Mesodermal cell (in vitro differentiated cells): Measurements from ENCODE around the gene EPHB2.

ENCODE experiments used
- H3K27ac ChIP-seq: 2 replicates; pipeline ENCODE4 v1.7.0; 2013; ENCODE audit warnings: mild to moderate bottlenecking, low read depth, low read length, moderate library complexity; ENCODE audit not compliant: severe bottlenecking
- H3K36me3 ChIP-seq: 2 replicates; pipeline ENCODE4 v1.7.1; 2013; ENCODE audit warnings: mild to moderate bottlenecking, low read length, moderate library complexity; ENCODE audit not compliant: control insufficient read depth, insufficient read depth
- H3K4me1 ChIP-seq: one replicate; pipeline ENCODE4 v1.7.1; 2013; ENCODE audit warnings: mild to moderate bottlenecking, low read length; ENCODE audit not compliant: insufficient read depth, control insufficient read depth, poor library complexity, severe bottlenecking
- H3K4me3 ChIP-seq: 2 replicates; pipeline ENCODE4 v1.7.0; 2013; ENCODE audit warnings: low read length, control low read depth, mild to moderate bottlenecking; ENCODE audit not compliant: insufficient read depth, poor library complexity, severe bottlenecking; ENCODE audit errors: extremely low read depth
- H3K9me3 ChIP-seq: 2 replicates; pipeline ENCODE4 v1.7.1; 2013; ENCODE audit warnings: mild to moderate bottlenecking, low read length, moderate library complexity; ENCODE audit not compliant: control insufficient read depth
- WGBS, 2 experiments: methylation state at CpG; one replicate each; pipeline ENCODE4 v1.1.5; 2013; ENCODE audit warnings: missing lambda C conversion rate in 2 of 2; ENCODE audit not compliant: insufficient coverage in 2 of 2; 5-methylcytosine and 5-hydroxymethylcytosine counted together

EPHB2 gene

DNA sequence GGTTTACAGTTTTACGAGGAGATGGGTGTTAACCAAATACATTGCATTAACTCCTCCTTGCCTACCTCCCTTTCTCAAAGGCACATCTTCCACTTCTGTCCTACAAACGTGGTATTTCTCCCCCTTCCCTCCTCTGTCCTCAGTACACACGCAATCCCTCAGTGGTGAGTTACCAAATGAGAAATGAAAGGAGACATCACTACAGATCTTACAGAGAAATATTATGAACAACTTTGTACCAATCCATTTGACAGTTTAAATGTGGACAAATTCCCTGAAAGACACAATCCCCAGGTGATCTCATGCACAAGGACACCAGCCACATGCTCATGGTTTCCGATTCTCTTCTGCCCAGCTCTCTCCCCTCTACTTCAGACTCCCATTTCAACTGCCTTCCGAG, 255.7 kb downstream of the EPHB2 start:
- WGBS, 2 experiments = 61 to 80% methylated on average over 3 of the region's 5 CpGs

DNA sequence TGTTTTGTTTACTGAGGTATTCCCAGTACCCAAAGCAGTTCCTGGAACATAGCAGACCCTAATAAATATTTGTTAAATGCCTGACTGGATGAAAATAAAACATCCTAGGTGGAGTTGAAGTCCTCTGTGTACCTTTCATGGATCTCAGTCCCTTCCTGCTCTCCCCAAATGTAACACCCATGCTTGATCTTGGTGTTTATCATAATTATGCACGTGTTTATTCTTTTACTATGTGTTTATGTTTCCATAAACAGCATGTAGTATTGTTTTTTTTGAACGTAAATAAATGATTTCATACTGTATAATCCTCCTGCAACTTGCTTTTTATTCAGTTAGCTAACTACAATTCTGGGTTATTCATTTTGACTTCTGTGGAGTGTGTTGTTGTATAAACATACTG, 257.2 kb downstream of the EPHB2 start:
- Histone ChIP-seq H3K27ac (no peak overlapping the region), H3K4me1 (peaks cover 6% of the 10 kb centered on the region), H3K4me3 (no peak overlapping the region), H3K9me3 (no peaks in the 10 kb centered on the region), H3K36me3 (no peaks in the 10 kb centered on the region)
- WGBS, 2 experiments = no CpG with 5 or more reads among the region's 2 CpGs

More for the DNA sequence above, 255.7 kb downstream of the EPHB2 start:
- Histone ChIP-seq H3K9me3 (no peaks in the 10 kb centered on the region), H3K27ac (no peak overlapping the region), H3K36me3 (no peaks in the 10 kb centered on the region), H3K4me1 (peaks cover under 1% of the 10 kb centered on the region), H3K4me3 (no peak overlapping the region)

DNA sequence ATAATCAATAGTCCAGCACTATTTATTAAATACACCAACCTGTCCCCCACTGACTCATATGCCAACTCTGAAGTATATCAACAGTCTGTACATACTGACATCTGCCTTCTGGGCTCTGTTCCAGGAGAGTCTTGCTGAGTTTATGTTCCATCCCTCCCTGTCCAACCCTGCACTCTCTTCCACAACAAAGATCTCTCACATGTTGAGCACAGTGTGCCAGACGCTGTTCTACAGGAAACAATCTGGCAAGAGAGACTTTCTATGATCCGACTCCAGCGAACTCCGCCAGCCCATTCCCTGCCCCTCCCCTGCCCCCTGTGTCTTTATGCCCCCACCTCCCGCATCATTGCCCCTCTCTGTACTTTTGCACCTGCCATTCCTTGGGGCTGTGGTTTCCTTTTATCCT, 258.7 kb downstream of the EPHB2 start:
- 88 to 91% methylated on average over 4 of the region's 5 CpGs for WGBS, 2 experiments
- peaks cover 6% of the 10 kb centered on the region for H3K4me1 ChIP-seq
- no peak overlapping the region for H3K4me3 ChIP-seq
- no peak overlapping the region for H3K27ac ChIP-seq
- H3K9me3 ChIP-seq = no peaks in the 10 kb centered on the region
- no peaks in the 10 kb centered on the region for H3K36me3 ChIP-seq

DNA sequence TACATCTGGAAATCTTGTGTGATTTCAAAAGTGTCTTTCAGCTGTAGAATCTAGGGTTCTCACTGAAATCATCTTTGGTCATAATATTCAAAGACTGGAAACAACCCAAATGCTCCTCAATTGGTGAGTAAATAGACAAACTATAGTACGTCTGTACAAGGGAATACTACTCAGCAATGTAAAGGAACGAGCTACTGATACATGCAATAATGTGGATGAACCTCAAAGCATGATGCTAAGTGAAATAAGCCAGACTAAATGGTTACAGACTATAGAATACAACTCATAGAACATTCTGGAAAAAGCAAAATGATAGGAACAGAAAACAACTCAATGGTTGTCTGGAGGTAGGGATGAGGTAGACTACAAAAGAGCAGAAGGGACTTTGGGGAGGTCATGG, 259.5 kb downstream of the EPHB2 start:
- 100% methylated on average over 1 of the region's 2 CpGs; no CpG with 5 or more reads in 1 of the 2 experiments for WGBS, 2 experiments
- no peak overlapping the region for H3K27ac ChIP-seq
- H3K4me3 ChIP-seq = no peak overlapping the region
- H3K4me1 ChIP-seq = peaks cover 6% of the 10 kb centered on the region
- H3K9me3 ChIP-seq = no peaks in the 10 kb centered on the region
- H3K36me3 ChIP-seq = no peaks in the 10 kb centered on the region
